Activated naive CD4-positive, alpha-beta T cell (primary cell): ENCODE measurements around the gene GALNT9.
"Not testable (repeated sequence)": the region's sequence is repeated elsewhere in the genome, so short reads cannot be mapped to it uniquely, and the experiment has no call there.

ENCODE experiments used
- DNase-seq, 4 experiments: peaks; one replicate each; lab custom pipeline; 2025; lab: John Stamatoyannopoulos, UW

The GALNT9 gene

DNA sequence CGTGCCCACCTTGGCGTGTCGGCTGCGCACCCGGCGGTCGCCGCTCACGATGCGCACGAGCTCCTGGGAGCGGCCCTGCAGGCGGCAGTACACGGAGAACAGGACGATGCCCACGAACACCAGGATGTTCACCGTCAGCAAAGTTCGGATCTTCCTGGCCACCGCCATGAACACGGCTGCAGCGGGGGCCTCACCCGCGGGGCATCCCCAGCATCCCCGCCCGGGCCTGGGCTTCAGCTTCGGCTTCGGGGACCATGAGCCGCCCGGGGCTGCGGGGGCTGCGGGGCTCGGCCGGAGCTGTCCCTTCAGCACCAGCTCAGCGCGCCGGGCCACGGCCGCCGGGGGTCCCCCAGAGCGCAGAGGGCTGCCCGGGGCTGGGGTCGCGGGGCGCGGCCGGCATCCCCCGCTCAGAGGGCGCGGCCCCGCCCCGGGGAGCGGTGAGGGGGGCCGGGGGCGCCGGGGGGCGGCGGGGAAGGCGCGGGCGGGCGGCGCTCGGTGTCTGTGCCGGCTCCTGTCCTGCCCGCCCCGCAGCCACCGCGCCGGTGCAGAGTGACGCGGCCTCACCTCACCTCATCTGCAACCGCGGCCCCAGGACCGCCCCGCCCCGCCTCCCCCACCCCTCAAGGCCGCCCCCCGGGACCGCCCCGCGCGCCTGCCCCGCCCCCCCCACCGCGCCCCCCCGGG lies at the start of gene GALNT9:
GALNT9 (minus strand) TSS at position 554 of the 684 bp plus-strand sequence; CDS start at position 168, 386 bp downstream.
- no peak for DNase-seq

- not testable (repeated sequence) for DNase-seq
Observed at GRCh38 chr12:132379057-132379456, 49.7 kb upstream of the GALNT9 start.

GRCh38 chr12:132377147-132377546 lies 47.8 kb upstream of the GALNT9 start:
- no peak for DNase-seq

- DNase-seq: no peak
Observed at GRCh38 chr12:132376464-132376830, 47.1 kb upstream of the GALNT9 start.

DNA sequence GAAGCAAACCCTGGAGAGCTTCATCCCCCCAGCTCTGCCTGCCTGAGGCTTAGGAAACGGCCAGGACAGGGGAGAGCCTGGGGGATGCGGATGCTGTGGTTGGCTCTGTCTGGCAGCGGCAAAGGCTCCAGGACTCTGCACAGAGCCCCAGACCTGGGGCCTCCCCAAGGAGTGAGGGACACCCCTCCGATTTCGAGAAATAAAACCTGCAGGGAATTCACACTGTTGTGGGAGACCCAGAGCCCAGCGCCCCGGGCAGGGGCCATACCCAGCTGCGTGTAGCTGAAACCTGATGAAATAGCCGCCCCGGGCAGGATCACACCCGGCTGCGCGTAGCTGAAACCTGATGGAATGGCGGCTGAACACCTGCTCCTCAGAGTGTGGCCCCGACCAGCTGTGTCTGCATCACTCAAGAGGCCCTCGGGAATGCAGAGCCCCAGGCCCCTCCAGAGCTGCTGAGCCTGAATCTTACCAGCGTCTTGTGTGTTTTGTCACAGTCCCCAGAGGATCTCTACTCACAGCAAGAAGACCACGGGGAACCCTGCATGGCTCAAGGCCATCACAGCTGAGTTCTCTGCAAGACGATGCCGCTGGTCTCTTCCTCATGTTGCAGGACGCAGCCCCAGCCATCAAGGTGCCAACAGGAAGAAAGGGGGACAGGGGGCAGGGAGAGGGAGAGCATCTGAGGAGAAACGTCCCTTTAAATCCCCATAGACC lies 46.5 kb upstream of the GALNT9 start:
- no peak for DNase-seq

DNA sequence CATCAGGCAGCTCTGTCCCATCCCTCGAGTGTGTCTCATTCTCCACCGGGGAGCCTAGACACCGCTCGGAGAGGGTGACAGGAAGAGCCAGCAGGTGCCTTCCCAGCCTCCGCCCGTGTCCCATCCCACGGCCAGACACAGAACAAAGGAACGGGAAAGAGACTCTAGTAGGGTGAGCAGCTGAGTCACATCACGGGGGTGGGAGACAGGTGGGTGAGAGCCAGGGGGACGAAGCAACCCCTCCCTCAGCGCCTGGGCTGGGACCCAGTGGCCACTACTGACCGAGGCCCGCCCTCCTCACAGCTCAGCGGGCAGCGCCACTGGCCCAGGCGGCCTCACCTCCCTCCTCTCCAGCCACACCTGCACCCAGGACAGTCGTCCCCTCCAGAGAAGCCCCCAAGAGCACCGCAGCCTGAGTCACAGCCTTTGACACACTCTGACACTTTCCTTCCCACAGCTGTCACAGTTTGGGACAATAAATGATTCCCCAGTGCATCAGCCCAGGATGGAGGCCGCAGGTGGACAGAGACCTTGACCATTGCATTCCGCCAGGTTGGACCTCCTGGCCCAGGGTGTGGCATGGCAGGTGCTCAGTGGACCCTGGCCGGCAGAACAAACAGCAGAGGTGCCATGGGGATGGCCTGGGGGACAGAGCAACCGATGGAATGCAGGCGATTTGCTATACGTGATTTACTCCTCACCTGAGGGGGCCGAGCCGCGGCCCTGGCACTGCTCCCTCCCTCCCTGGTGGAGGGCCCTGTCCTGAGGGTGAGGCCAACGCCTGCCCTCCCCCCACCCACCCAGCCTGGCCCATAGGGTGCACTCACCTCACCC lies 45.4 kb upstream of the GALNT9 start:
- DNase-seq: no peak

DNA sequence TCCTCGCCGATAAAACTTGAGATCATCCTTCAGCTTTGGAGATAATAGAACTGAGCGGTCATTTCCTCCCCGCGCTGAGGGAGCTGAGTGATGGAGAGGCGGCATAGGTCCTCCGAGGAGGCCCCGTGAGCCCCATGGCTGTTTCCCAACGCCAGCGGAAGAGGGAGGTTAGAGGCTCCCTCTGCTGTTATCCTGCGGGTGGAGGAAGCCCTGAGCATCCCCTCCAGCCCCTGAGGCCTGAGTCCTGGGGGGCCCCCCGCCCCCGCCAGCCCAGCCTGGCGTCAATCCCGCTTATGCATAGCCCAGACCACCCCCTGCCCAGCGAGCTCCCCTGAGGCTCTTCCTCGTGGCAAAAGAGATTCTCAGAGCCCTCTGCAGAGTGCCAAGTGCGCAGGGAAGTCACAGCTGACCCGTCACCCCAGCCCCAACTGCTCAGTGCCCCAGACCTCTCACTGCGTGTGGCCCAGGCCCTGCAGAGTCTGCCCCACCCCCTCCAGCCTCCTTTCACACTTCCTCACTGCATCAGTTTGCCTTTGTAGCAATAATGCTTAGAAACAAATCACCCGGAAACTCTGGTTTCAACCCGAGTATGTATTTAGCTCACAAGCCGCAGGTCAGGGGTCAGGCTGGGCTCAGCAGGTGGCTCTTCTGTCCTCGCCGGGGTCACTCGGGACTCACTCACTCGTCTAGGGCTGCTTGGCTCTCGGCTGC lies 44.7 kb upstream of the GALNT9 start:
- DNase-seq: no peak

DNA sequence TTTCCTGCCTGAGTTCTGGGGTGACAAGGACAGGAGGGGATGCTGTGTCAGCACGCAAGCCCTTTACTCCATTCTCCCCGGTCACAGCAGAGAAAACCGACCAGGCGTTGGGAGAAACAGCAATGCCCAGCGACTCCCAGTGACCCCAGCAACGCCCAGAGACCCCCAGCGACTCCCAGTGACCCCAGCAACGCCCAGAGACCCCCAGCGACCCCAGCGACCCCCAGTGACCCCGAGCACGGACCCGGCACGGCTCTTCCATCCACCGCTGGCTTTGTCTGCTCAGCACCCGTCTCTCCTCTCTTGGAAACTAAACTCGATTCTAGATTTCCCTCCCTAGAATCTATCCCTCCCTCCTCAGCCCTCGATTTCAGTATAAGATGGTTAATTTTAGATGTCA lies 38.5 kb upstream of the GALNT9 start:
- DNase-seq: no peak

GRCh38 chr12:132367071-132367851 lies 37.9 kb upstream of the GALNT9 start:
- no peak for DNase-seq

- no peak for DNase-seq
Observed at GRCh38 chr12:132366341-132366861, 37.0 kb upstream of the GALNT9 start.

DNA sequence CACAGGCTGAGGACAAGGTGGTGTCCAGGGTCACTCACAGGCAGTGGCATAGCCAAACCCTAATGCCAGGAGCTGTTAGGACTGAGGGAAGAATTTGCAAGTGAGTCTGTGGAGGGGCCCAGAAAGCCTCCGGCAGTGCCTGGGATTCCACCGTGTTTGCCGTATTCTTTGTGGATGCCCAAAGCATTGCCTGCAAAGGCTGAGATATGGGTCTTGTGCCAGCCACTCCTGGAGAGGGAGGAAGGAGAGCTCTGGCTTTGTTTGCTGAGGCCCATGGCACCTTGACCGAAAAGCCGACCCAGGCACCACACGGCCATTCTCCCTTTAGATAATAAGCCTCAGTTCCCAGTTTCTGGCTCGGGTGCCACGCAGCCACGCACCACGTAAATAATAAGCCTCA lies 35.8 kb upstream of the GALNT9 start:
- DNase-seq: no peak

DNA sequence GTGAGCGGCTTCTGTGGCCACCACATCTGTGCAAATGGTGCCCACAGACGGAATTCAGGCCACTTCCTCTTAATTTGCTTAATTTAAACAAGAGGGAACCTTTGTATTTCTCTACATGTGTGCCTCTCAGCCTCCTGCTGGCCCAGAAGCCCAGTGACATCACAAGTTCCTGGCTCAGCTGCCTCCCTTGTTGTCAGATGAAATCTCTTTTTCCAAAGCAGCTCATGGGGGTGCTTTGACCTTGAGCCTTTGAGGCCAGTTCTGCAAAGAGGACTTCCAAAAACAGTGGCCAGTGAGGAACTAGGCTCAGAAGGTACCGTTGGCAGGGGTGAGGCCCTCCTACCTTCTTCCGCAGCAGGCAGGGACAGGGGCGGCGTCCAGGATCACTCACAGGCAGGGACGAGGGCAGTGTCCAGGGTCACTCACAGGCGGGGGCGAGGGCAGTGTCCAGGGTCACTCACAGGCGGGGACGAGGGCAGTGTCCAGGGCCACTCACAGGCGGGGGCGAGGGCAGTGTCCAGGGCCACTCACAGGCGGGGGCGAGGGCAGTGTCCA lies 35.0 kb upstream of the GALNT9 start:
- DNase-seq: no peak

GRCh38 chr12:132363661-132364347 lies 34.4 kb upstream of the GALNT9 start:
- DNase-seq: no peak

- no peak for DNase-seq
Observed at GRCh38 chr12:132362996-132363660, 33.7 kb upstream of the GALNT9 start.

DNA sequence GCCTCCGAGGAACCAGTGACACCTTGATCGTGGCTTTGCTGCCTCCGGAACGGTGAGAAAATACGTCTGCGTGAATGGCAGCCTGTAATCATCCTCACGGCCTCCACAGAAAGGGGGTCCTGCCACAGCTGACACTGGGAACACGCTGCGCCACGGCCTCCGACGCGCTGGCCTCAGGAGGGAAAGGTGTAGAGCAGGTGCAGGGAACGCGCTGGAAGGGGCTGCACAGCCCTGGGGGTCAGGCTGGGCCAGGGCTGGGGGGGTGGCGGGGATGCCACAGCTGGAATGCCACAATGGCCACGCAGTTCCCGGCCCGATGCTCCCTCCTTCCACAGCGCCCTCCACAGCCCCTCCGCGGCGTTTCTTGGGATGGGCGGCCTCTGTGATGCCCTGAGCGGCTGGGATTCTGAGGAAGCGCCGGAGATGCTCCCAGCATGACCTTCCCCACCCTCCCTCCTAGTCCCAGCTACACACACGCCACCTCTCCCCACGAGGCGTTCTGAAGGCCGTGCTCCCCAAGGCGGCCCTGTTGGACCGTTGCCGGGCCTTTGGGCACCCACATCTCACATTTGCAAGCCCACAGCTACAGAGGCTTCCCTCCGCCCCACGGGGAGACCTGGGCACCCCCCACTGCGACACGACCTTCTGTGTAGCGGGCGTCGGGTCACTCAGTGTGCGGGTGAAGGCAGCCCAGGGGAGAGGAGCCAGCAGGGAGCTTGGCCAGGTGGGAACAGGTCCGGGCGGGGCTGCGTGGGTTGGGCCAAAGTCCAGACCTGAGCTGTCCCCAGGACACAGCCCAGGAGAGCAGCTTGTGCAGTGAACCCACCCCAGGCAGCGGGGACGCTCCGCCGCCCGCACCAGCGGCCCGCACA lies 31.8 kb upstream of the GALNT9 start:
- no peak for DNase-seq

GRCh38 chr12:132360410-132360809 lies 31.0 kb upstream of the GALNT9 start:
- DNase-seq: no peak

DNA sequence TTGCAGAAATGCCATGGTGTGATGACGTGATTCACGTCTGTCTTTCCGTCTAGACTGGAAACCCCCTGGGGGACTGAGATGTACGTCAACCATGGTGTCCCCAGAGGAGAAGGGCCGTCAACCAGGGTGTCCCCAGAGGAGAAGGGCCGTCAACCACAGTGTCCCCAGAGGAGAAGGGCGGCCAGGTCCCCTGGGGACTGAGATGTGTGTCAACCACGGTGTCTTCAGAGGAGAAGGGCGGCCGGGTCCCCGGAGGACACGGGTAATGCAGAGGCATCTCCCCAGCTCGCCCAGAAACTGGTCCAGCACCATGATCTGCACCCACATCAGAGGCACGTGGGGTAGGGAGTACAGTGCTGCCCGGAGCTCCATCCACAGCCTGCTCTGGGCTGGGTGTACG lies 30.6 kb upstream of the GALNT9 start:
- no peak for DNase-seq

- no peak for DNase-seq
Observed at GRCh38 chr12:132359551-132359950, 30.2 kb upstream of the GALNT9 start.
